Ovary (tissue), 3 donors: ENCODE results near the gene RNFT2.

Experiments
- CTCF ChIP-seq, 3 donors: fragments of 450-650 bp in 2 of 3; fragments of 200-600 bp in 1 of 3; IDR thresholded peaks; one replicate each; pipeline versions ENCODE4 v1.5.1 to v1.8.0; 2016 to 2022; ENCODE audit warnings: antibody characterized with exemption in 3 of 3, mild to moderate bottlenecking in 1 of 3
- EP300 ChIP-seq: sonication (generic); formaldehyde crosslinking; IDR thresholded peaks from one replicate; pipeline ENCODE4 v1.6.1; 2017; ENCODE audit warnings: antibody characterized with exemption
- POLR2A ChIP-seq: fragments of 450-650 bp; IDR thresholded peaks from one replicate; pipeline ENCODE4 v1.6.1; 2017; ENCODE audit warnings: antibody characterized with exemption, mild to moderate bottlenecking, moderate library complexity
- donor health status: DM: no; HTN: no; CAD: no.

DNA sequence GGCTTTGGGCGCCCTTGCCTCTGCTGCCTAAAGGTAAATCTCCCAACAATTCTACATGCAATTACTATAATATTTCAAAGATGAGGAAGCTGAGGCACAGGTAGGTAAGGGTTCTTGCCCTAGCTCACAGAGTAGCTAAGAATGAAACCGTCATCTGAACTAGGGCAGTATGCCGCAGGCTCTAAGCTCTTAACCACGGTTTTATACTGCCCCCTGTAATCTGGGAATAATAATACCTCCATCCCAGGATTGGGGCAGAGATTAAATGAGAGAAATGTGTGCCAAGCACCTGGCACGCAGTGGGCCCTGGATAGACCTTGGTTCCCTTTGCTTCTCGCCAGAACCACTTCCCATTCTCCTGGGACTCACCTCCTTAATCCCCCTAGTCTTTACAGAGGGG, 144.6 kb downstream of the RNFT2 start:
- TF ChIP-seq POLR2A (no peak), CTCF (IDR thresholded peaks at IDR 0.05) (no peak), EP300 (no peak)
